ENCODE results near the gene GDA.
"Not testable (repeated sequence)": the region's sequence is repeated elsewhere in the genome, so short reads cannot be mapped to it uniquely, and the experiment has no call there.

GDA gene

DNA sequence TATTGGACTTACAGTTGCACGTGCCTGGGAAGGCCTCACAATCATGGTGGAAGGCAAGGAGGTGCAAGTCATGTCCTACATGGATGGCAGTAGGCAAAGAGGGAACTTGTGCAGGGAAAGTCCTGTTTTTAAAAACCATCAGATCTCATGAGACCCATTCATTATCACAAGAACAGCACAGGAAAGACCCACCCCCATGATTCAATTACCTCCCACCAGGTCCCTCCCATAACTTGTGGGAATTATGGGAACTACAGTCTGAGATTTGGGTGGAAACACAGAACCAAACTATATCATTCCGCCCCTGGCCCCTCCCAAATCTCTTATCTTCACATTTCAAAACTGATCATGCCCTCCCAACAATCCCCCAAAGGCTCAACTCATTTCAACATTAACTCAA lies 140.2 kb downstream of the GDA start:
- DNase-seq = no peak

GRCh38 chr9:72290311-72290710 lies 141.1 kb downstream of the GDA start:
- DNase-seq = no peak

DNA sequence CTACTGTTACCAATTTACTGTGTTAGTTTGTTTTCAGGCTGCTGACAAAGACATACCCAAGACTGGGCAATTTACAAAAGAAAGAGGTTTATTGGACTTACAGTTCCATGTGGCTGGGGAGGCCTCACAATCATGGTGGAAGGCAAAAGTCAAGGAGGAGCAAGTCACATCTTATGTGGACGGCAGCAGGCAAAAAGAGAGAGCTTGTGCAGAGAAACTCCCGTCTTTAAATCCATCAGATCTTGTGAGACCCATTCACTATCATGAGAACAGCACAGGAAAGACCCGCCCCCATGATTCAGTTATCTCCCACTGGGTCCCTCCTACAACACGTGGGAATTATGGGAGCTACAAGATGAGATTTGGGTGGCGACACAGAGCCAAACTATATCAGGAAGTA lies 142.3 kb downstream of the GDA start:
- not testable (repeated sequence) for DNase-seq

DNA sequence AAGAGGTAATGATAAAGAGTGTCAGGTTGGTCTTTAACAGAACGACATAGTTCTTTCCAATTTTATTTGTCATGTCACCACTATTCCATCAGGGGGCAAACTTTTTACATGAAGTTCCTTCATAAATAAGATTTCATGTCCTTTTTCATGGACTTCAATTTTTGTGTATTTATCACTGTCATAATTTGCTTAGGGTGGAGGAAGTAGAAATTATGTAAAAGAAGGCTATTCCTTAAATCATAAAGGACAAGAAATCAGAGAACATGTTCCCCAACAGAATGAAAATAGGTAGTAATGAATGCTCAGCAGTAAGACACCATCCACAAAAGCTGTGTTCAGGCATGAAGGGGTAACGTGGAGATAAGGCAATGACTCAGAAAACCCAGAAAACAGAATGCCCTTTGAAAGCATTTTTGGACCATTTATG lies 143.0 kb downstream of the GDA start:
- DNase-seq = peak; percentile 41

- DNase-seq = no peak
Observed at GRCh38 chr9:72292874-72293607, 143.8 kb downstream of the GDA start.

- DNase-seq = no peak
Observed at GRCh38 chr9:72294936-72295335, 145.7 kb downstream of the GDA start.

- DNase-seq = no peak
Observed at GRCh38 chr9:72297516-72297915, 148.3 kb downstream of the GDA start.

DNA sequence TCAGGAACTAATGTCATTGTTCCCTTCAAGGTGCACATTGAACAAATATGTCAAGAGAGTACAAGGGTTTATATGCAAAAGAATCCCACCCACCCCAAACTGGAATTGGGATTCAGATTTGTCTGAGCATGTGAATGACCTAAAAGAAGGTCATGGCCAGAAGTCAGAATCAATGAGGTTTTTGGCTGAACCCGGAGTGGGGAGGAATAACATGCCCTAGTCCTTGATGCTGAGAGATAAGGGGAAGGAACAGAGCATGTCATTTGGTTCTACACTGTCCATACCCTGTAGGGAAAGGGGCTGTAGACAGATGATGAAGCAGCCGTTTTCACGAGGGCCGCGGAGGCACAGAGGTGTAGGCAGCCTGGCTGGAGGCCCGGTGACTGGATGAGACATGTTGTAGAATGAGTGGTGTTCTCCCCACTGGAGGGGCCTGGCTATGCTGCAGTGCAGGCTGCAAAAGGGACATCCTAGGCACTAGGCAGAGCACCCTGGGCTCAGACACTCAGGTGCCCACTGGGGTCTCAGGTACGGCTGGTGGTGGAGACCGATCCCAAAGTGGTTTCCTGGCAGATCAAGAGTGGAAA lies 149.9 kb downstream of the GDA start:
- no peak for DNase-seq

DNA sequence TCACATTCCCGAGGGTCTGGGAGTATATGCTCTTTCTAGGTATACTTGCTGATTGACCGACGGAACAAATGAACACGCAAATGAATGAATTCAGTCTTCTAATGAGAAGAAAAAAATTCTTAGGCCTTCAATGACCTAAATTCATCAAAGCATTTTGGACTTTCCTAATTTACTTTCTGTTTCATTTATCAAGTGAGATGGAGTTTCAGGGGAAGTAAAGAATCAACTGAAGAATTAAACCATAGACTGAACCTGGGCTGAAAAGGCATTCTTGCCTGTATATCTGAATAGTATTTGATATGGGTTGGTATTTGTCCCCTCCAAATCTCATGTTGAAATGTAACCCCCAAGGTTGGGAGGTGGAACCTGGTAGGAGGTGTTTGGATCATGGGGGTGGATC lies 151.6 kb downstream of the GDA start:
- DNase-seq = no peak

Measured in activated CD4-positive, alpha-beta T cell treated with anti-CD3 and anti-CD28 coated beads, Interleukin-2, amount 50 U/mL, for 16 hours (primary cell).